HEK293 (cell line): ENCODE measurements around the gene KLHL29.

Experiments
- CTCF ChIA-PET: fragments of 350-600 bp; formaldehyde crosslinking; extraction: SDS; loops from one replicate; lab custom pipeline; 2021; ENCODE audit warnings: antibody characterized with exemption; lab: Yijun Ruan, JAX
- POLR2A ChIA-PET: fragments of 300-600 bp; formaldehyde crosslinking; extraction: SDS; loops from one replicate; lab custom pipeline; 2020; ENCODE audit warnings: antibody characterized with exemption, inconsistent platforms; lab: Yijun Ruan, JAX
- H3K27ac ChIP-seq: fragments of 200-500 bp; sonication (Bioruptor generic); 2 replicates; pipeline ENCODE4 v1.5.1; 2014; ENCODE audit warnings: low read depth, low read length, control low read depth, inconsistent platforms; ENCODE audit errors: extremely low read depth
- H3K36me3 ChIP-seq, 2 experiments: fragments of 200-500 bp in 1 of 2; sonication (Bioruptor generic) in 1 of 2; 1 replicate in 1 of 2; 2 replicates in 1 of 2; pipeline ENCODE4 v1.5.1; 2014 to 2017; ENCODE audit warnings: inconsistent platforms in 2 of 2, low read length in 2 of 2; ENCODE audit not compliant: control insufficient read depth in 2 of 2, insufficient read depth in 1 of 2
- H3K4me1 ChIP-seq: fragments of 200-500 bp; sonication (Bioruptor generic); 2 replicates; pipeline ENCODE4 v1.5.1; 2014; ENCODE audit warnings: mild to moderate bottlenecking, low read length, inconsistent platforms; ENCODE audit not compliant: control insufficient read depth, insufficient read depth
- H3K4me3 ChIP-seq: 2 replicates; pipeline ENCODE4 v1.5.1; 2011; ENCODE audit warnings: low read depth, mild to moderate bottlenecking, control low read depth, low read length, moderate library complexity
- H3K9me3 ChIP-seq: fragments of 200-500 bp; sonication (Bioruptor generic); 2 replicates; pipeline ENCODE4 v1.5.1; 2014; ENCODE audit warnings: low read depth, low read length, inconsistent platforms; ENCODE audit not compliant: control insufficient read depth, insufficient read depth
- RBAK ChIP-seq: fragments of 450-650 bp; formaldehyde crosslinking; IDR thresholded peaks from 2 replicates; pipeline ENCODE4 v1.5.1; 2016; ENCODE audit warnings: missing biosample characterization, missing genetic modification characterization
- ZNF266 ChIP-seq: fragments of 450-650 bp; formaldehyde crosslinking; IDR thresholded peaks from 2 replicates; pipeline ENCODE4 v1.5.1; 2016; ENCODE audit warnings: missing biosample characterization, missing genetic modification characterization, low read depth
- ZNF280D ChIP-seq: fragments of 450-650 bp; formaldehyde crosslinking; IDR thresholded peaks from 2 replicates; pipeline ENCODE4 v1.5.1; 2016; ENCODE audit warnings: missing biosample characterization, missing genetic modification characterization
- ZNF404 ChIP-seq: fragments of 450-650 bp; formaldehyde crosslinking; IDR thresholded peaks from 2 replicates; pipeline ENCODE4 v1.5.1; 2017; ENCODE audit warnings: missing biosample characterization, missing genetic modification characterization
- ZNF433 ChIP-seq: fragments of 450-650 bp; formaldehyde crosslinking; IDR thresholded peaks from 2 replicates; pipeline ENCODE4 v1.5.1; 2016; ENCODE audit warnings: missing biosample characterization, missing genetic modification characterization, low read depth
- ZNF654 ChIP-seq: fragments of 450-650 bp; formaldehyde crosslinking; IDR thresholded peaks from 2 replicates; pipeline ENCODE4 v1.5.1; 2016; ENCODE audit warnings: low read depth, missing biosample characterization, missing genetic modification characterization
- ZNF768 ChIP-seq: fragments of 450-650 bp; formaldehyde crosslinking; IDR thresholded peaks from 2 replicates; pipeline ENCODE4 v1.5.1; 2018; ENCODE audit warnings: missing biosample characterization, mild to moderate bottlenecking, missing genetic modification characterization
- ZNF777 ChIP-seq: fragments of 450-650 bp; formaldehyde crosslinking; IDR thresholded peaks from 2 replicates; pipeline ENCODE4 v1.5.1; 2017; ENCODE audit warnings: missing biosample characterization, missing genetic modification characterization, borderline replicate concordance
- ZNF792 ChIP-seq: fragments of 450-650 bp; formaldehyde crosslinking; IDR thresholded peaks from 2 replicates; pipeline ENCODE4 v1.5.1; 2016; ENCODE audit warnings: missing biosample characterization, missing genetic modification characterization
- TF ChIP-seq, protein P1 (sequence below): fragments of 450-650 bp; formaldehyde crosslinking; IDR thresholded peaks from 2 replicates; pipeline ENCODE4 v1.5.1; 2016; ENCODE audit warnings: missing biosample characterization, missing genetic modification characterization, borderline replicate concordance
- TF ChIP-seq, protein P2 (sequence below): sonication (generic); formaldehyde crosslinking; IDR thresholded peaks from 2 replicates; pipeline ENCODE4 v1.8.1; 2022; ENCODE audit warnings: mild to moderate bottlenecking, moderate library complexity, missing genetic modification reagents

The KLHL29 gene

GRCh38 chr2:23363831-23364230 lies 21.1 kb upstream of the KLHL29 start (continued):
- TF ChIP-seq ZNF280D (tag by site-specific recombination) (no peak), ZNF266 (tag by site-specific recombination) (no peak), ZNF404 (tag by site-specific recombination) (no peak), ZNF433 (tag by site-specific recombination) (no peak), ZNF792 (tag by site-specific recombination) (no peak), ZNF768 (no peak)
- TF ChIP-seq, protein P1, sequence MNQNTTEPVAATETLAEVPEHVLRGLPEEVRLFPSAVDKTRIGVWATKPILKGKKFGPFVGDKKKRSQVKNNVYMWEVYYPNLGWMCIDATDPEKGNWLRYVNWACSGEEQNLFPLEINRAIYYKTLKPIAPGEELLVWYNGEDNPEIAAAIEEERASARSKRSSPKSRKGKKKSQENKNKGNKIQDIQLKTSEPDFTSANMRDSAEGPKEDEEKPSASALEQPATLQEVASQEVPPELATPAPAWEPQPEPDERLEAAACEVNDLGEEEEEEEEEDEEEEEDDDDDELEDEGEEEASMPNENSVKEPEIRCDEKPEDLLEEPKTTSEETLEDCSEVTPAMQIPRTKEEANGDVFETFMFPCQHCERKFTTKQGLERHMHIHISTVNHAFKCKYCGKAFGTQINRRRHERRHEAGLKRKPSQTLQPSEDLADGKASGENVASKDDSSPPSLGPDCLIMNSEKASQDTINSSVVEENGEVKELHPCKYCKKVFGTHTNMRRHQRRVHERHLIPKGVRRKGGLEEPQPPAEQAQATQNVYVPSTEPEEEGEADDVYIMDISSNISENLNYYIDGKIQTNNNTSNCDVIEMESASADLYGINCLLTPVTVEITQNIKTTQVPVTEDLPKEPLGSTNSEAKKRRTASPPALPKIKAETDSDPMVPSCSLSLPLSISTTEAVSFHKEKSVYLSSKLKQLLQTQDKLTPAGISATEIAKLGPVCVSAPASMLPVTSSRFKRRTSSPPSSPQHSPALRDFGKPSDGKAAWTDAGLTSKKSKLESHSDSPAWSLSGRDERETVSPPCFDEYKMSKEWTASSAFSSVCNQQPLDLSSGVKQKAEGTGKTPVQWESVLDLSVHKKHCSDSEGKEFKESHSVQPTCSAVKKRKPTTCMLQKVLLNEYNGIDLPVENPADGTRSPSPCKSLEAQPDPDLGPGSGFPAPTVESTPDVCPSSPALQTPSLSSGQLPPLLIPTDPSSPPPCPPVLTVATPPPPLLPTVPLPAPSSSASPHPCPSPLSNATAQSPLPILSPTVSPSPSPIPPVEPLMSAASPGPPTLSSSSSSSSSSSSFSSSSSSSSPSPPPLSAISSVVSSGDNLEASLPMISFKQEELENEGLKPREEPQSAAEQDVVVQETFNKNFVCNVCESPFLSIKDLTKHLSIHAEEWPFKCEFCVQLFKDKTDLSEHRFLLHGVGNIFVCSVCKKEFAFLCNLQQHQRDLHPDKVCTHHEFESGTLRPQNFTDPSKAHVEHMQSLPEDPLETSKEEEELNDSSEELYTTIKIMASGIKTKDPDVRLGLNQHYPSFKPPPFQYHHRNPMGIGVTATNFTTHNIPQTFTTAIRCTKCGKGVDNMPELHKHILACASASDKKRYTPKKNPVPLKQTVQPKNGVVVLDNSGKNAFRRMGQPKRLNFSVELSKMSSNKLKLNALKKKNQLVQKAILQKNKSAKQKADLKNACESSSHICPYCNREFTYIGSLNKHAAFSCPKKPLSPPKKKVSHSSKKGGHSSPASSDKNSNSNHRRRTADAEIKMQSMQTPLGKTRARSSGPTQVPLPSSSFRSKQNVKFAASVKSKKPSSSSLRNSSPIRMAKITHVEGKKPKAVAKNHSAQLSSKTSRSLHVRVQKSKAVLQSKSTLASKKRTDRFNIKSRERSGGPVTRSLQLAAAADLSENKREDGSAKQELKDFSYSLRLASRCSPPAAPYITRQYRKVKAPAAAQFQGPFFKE = no peak
- TF ChIP-seq, all 188 proteins: peak for 0

- POLR2A ChIA-PET = no interaction called here
- no peak for TF ChIP-seq ZNF777 (tag by site-specific recombination)
- peak; percentile 31; the same call in 1 of the 2 replicates for TF ChIP-seq ZNF654
- Histone ChIP-seq H3K4me3 (no peak overlapping the region), H3K9me3 (no peaks in the 10 kb centered on the region), H3K4me1 (no peaks in the 10 kb centered on the region), H3K27ac (no peak overlapping the region), H3K36me3 (no peaks in the 10 kb centered on the region)
- CTCF ChIA-PET = interaction anchor here (0.6 to 0.9 kb wide), 2 partner anchors 94 to 355 kb away, joined by 3 read pairs; no protein-coding TSS in a partner anchor
Observed at GRCh38 chr2:23366720-23367119, 18.3 kb upstream of the KLHL29 start.

DNA sequence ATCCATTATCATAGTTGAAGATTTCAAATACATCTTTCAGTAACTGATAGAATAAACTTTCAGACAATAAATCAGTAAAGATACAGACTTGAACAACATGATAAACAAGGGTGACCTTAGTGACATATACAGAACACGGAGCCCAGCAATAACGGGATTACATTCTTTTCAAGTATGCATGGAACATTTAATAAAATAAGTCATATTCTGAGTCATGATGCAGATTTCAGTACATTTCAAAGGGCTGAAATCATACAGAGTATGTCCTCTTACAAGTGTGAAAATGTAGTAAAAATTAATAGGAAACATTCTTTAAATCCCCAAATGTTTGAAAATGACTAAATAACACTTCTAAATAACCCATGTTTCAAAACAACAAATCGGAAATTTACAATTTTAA lies 17.2 kb upstream of the KLHL29 start:
- ChIA-PET CTCF (interaction anchor here (0.7 to 0.9 kb wide), 2 partner anchors 93 to 187 kb away, joined by 3 read pairs; no protein-coding TSS in a partner anchor), POLR2A (no interaction called here)
- H3K4me1 ChIP-seq = no peaks in the 10 kb centered on the region
- no peaks in the 10 kb centered on the region for H3K36me3 ChIP-seq
- H3K4me3 ChIP-seq = no peak overlapping the region
- no peak overlapping the region for H3K27ac ChIP-seq
- TF ChIP-seq, protein P2, sequence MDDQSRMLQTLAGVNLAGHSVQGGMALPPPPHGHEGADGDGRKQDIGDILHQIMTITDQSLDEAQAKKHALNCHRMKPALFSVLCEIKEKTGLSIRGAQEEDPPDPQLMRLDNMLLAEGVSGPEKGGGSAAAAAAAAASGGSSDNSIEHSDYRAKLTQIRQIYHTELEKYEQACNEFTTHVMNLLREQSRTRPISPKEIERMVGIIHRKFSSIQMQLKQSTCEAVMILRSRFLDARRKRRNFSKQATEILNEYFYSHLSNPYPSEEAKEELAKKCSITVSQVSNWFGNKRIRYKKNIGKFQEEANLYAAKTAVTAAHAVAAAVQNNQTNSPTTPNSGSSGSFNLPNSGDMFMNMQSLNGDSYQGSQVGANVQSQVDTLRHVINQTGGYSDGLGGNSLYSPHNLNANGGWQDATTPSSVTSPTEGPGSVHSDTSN (CRISPR knock-in tag) = no peak
- TF ChIP-seq RBAK (tag by site-specific recombination) = no peak
- TF ChIP-seq ZNF768 = no peak
- H3K9me3 ChIP-seq = no peaks in the 10 kb centered on the region
